GM21786 (cell line): ENCODE measurements around the gene TMEM178B.
"Not testable (repeated sequence)": the region's sequence is repeated elsewhere in the genome, so short reads cannot be mapped to it uniquely, and the experiment has no call there.

Source experiments
- ATAC-seq: cut with Tn5 transposase; IDR thresholded peaks from one replicate; pipeline ENCODE4 v1.9.1; 2021; ENCODE audit not compliant: unreplicated experiment

TMEM178B gene

DNA sequence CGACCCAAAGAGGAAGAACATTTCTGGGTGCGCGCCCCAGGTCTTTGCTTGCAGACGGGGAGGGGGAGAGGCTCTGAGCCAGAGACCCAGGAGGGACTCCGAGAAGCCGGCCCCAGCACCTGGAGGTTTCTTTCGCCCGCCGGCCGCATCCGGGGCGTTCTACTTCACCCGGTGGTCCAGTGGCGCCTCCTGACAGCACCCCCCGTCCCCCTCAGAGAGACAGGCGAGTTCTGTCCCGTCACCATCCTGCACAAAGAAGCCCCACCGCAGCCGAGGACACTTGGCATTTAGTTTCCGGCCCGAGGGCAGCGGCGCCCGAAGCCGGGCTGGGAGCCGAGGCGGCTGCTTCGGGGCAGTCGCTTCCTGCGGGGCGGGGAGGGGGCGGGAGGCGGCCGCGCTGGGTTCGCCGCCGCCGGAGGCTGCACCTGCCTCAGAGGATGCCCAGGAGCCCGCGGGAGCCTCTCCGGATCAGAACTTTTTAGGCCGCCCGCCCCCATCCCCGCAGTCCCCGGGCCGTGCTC lies at the start of gene TMEM178B:
Gene TMEM178B, plus strand, starts transcription at position 424 of the 521 bp plus-strand sequence.
- no peak for ATAC-seq

DNA sequence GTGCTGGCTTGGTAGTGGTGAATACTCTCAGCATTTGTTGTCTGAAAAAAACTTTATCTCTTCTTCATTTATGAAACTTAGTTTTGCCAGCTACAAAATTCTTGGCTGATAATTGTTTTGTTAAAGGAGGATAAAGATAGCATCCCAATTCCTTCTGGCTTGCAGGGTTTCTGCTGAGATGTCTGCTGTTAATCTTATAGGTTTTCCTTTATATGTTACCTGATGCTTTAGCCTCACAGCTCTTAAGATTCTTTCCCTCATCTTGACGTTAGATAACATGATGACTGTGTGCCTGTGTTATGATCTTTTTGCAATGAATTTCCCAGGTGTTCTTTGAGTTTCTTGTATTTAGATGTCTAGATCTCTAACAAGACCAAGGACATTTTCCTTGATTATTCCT lies 49.2 kb upstream of the TMEM178B start:
- ATAC-seq, result no peak

GRCh38 chr7:141027043-141027442 lies 46.8 kb upstream of the TMEM178B start:
- no peak for ATAC-seq

- no peak for ATAC-seq
These were observed 45.1 kb upstream of the TMEM178B start for GRCh38 chr7:141028767-141029166.

GRCh38 chr7:141032539-141033323 lies 41.1 kb upstream of the TMEM178B start:
- ATAC-seq, result not testable (repeated sequence)

GRCh38 chr7:141038100-141038499 lies 35.8 kb upstream of the TMEM178B start:
- ATAC-seq, result not testable (repeated sequence)

DNA sequence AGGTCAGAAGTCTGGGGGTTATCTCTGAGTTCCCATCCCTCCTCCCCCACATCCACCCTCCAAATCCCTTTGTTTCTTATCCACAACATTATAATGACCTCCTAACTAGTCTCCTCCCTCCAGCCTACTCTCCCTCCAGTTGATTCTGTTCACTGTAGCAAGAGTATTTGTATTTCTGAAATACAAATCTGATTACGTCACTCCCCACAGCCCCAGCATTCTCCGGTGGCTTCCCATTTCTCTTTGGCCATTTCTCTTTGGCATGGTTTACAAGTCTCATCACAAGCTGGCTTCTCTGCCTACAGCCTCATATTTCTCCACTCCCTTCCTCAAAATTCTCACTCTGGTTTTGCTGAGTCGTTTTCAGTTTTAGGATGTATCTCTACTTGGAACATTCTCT lies 34.5 kb upstream of the TMEM178B start:
- ATAC-seq, result no peak

DNA sequence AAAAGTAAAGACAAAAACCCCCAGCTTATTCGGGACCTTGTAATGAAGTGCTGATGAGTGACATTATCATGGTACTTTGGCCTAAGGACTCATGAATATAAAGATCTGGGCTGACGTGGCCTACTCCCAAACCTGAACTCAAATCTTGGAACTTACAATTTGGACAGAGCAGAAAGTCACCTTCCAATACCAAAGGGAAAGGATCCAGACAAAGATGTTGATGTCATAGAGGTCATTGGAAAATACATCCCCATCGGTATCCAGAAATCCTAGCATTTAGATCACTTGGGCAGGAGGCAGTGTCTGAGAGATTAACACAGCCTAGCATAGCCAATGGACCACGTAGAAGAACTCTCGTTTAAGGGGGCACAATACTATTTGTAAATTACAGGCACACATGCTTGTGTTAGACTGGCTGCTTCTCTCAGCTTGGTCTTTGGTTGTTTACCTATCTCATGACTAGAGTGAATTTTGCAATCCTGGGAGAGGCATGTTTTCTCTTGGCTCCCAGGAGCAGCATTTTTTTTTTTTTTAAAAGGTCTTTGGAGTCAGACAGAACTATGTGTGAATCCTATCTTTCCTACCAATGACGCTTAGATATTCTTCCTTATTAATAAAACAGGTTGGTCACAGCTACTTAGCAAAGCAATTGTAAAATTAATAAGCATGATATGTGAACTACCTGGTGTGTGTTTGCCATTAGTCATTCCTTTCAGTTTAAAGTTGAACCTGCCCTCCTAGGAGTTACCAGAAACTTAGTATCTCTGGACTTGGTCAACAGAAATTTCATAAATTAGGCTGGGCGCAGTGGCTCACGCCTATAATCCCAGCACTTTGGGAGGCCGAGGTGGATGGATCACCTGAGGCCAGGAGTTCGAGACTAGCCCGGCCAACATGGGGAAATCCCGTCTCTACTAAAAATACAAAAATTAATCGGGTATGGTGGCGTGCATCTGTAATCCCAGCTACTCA lies 31.4 kb upstream of the TMEM178B start:
- no peak for ATAC-seq

- ATAC-seq, result no peak
These were observed 30.2 kb upstream of the TMEM178B start for GRCh38 chr7:141043616-141044015.

DNA sequence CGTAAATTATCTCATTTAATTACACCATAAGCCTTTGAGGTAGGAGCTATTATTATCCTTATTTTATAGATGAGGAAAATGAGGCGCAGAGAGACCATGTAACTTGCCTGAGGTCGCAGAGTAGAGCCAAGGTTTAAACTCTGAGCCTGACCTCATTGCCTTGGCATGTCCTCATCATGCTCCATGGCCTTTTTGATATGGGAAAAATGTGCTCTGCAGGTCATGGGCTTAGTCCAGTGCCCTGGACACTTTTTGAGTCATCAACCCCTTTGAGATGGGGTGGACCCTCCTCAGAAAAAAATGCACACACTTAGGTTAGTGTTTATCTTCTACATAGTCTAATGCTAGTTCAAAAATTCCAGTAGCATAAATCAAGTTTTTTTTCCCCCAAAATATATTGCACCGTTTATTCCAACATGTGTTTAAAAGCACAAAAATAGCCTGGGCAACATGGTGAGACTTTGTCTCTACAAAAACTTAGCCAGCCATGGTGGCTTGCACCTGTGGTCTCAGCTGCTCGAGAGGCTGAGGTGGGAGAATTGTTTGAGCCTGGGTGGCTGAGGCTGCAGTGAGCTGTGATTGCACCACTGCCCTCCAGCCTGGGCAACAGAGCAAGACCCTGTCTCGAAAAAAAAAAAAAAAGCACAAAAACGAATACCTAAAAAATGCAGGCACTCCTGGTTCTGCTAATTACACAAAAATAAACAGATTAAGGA lies 28.6 kb upstream of the TMEM178B start:
- no peak for ATAC-seq

DNA sequence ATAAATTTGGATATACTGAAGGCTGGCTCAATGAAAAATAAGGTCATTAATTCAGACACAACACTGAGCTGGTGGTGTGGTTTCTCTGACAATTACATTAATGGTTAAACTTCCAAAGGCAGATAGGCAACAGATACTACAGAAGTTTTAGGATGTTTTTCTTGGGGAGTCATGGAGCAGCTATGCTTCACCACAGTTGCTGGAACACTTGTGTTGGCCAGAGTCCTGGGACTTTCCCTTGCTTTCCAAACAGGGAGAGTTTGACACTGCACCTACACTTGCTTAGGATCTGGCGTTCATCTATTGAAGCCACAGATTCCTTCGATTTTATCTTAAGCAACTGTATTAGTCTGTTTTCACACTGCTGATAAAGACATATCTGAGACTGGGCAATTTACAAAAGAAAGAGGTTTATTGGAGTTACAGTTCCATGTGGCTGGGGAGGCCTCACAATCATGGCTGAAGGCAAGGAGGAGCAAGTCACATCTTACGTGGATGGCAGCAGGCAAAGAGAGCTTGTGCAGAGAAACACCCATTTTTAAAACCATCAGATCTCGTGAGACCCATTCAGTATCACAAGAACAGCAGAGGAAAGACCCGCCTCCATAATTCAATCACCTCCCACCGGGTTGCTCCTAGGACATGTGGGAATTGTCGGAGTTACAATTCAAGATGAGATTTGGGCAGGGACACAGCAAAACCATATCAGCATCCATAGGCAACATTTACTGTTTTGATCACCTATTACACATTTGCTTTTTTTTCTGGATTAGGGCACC lies 27.8 kb upstream of the TMEM178B start:
- ATAC-seq, result no peak

GRCh38 chr7:141053626-141054025 lies 20.2 kb upstream of the TMEM178B start:
- no peak for ATAC-seq

GRCh38 chr7:141055146-141055545 lies 18.7 kb upstream of the TMEM178B start:
- ATAC-seq, result no peak

- no peak for ATAC-seq
These were observed 16.1 kb upstream of the TMEM178B start for GRCh38 chr7:141057788-141058187.

GRCh38 chr7:141067856-141068255 lies 6.0 kb upstream of the TMEM178B start:
- ATAC-seq, result not testable (repeated sequence)

DNA sequence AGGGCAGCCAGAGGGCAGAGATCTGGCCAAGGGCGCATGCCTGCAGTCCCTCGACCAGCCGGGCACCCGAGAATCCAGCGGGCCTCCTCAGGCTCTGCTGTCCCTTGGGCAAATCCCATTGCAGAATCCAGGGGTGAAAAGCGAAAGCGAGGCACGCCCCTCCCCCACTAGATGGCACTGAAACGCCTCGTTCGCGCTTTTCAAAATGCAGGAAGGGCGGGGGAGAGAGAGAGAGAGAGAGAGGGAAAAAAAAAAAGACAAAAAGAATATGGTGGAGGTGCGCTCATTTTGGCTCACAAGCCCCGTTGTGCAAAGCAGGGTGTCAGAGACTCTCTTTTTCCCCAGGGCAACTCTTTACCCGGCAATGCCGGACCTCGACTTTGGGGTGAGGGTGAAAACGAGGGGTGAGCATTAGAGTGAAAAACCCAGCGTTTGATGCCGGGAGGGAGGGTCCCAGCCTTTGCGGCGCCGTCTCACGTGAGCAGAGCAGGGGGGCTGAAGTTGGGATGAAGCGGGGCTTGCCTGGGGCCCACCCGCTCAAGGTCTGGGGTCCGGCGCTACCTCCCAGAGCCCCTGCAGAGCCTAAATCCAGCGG lies 2.5 kb upstream of the TMEM178B start:
- ATAC-seq, result no peak

DNA sequence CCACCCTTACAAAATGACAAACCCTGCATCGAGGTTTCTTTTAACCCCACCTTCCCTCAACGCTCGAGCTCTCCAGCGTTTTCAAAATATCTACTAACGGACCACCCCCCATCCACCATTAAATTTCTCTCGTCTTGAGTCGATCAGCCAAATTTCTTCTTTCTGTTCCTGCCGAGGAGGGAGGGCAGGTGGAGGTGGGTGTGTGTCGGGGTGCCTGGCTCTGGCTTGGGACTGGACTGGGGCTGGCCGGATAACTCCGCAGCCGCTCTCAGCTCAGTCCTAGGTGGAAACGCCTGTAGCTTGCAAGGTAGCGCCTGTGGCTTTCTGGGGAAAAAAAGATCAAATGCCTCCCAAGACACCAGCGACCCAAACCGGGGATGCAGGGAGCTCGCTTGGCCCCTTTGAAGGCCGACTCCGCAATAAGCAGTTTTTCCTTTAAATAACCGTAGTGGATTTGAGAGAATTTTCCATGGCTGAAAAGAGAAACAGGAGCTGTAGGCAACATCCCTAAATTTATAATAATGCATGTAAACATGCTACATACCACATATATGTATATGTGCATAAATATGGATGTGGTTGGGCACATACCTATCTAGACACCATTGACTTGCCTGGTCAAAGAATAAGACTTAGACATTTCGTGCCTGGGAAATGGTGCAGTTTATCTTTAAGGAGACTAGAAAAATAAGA lies 1.9 kb upstream of the TMEM178B start:
- no peak for ATAC-seq

DNA sequence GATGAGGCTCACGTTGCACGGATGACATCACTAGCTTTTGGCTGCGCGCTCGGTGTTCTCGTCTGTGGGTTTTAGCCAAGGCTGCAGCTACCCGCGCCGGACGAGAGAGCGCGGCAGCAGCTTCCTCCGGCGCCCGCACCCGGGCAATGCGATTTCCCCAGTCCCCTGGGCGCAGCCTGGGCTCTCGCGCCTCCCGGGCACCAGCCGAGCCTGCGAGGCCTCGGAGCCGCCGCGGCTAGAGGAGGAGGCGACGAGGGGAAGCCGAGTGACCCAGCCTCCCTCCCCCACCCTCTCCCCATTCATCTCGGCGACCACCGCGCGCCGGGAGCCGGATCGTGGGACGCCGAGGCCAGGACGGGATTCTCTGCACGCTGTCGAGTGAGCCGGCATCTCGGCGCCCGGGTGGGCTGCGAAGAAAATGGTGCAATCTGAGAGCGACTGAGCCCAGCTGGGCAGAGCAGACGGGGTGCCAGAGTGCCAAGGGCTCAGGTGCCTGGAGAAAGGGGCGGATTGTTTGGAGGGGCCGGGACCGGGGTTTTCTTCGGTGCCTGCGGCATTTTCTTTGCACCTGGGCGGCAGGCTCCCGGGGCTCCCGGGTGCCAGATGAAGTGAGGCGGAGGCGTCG lies 1.2 kb upstream of the TMEM178B start:
- ATAC-seq, result no peak

GRCh38 chr7:141073173-141073640 lies 657 bp upstream of the TMEM178B start:
- ATAC-seq, result no peak
